GM18870 (cell line): ENCODE data around the gene SERPINB6.
"Not testable (repeated sequence)": the region's sequence is repeated elsewhere in the genome, so short reads cannot be mapped to it uniquely, and the experiment has no call there.

Source experiments
- ATAC-seq: cut with Tn5 transposase; IDR thresholded peaks from one replicate; pipeline ENCODE4 v1.9.1; 2021; ENCODE audit warnings: moderate library complexity; ENCODE audit not compliant: unreplicated experiment

Gene SERPINB6

DNA sequence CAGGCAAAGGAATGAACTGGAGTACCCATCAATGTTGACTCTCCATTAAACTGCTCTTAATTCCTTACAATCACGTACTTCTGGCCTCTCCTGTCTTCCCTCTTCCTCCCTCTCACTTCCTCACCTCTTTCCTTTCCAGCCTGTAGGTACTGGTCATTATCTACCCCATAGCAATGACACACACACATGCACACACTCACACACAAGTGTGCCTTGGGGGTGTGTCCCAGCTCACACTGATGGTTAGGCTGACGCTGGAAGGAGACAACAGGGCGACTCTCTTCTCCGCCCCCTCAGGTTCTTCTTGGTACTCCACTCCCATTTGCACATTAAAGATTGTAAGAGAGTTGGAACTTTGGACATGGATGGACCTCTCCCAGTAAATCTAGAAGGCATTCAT, 54.3 kb downstream of the SERPINB6 start:
- no peak for ATAC-seq

DNA sequence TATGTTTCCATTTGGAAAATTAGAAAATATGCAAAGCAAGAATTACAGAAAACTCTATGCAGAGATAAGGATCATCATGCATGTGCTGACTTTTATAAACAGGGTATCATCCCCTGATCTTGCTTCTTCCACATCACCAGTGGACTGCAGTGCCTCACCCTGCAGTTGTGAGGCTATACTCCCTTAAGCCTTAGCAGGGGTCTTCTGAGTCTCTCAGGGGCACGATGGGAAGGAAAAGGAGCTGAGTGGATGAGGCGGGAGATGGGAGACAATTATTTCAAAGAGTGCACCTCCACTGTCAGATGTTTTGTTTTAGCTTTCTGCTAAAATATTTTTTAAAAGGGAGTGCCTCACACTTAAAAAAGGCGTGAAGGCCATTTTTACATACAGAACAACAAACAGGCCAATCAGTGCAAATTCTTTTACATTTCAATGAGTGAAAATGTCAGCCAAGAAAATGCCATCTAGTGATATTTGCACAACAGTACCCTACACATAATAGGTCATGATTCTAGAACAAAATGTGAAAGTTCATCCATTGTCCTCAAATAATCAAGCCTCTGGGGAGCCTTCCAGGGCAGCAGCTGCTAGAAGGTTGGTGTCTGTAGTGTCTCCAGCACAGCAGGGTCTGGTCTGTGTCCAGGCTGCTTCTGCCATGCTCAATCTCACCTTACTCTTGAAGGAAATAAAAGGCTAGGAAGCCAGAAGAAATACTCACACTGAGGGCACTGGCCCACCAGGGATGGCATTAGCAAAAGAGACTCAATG, 55.0 kb downstream of the SERPINB6 start:
- ATAC-seq, result no peak

DNA sequence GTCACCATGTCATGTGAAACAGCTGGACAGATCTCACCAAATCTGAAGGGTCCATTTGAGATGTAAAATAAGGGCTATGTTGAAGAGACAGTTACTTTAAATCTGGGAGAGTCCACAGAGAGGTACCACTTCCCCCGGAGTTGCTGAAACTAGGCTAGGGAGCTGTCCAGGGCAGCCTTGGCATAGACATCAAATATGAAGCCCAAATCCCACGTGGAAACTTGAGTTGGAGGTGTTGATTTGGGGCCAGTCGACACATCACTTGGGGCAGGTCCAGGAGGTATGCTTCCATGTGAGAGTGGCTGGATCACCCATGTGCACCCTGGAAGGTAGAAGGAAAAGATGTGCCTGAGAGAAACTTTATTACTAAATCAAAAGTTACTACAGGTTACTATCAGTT, 56.2 kb downstream of the SERPINB6 start:
- no peak for ATAC-seq

DNA sequence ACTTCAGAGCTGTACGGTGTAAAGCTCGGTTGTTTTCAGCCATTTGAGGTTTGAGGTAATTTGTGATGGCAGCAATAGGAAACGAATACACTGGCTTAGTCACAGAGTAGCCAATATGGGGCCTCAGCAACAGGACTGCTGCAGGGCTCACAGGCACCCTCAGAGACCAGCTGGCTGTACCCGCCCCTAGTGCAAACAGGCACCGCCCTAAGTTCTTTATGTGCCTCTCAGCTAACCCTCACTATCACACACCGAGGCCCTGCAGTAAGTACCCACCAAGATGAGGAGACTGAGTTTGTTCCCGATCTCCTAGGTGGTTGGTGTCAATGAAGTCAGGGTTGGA, 57.1 kb downstream of the SERPINB6 start:
- ATAC-seq, result no peak

DNA sequence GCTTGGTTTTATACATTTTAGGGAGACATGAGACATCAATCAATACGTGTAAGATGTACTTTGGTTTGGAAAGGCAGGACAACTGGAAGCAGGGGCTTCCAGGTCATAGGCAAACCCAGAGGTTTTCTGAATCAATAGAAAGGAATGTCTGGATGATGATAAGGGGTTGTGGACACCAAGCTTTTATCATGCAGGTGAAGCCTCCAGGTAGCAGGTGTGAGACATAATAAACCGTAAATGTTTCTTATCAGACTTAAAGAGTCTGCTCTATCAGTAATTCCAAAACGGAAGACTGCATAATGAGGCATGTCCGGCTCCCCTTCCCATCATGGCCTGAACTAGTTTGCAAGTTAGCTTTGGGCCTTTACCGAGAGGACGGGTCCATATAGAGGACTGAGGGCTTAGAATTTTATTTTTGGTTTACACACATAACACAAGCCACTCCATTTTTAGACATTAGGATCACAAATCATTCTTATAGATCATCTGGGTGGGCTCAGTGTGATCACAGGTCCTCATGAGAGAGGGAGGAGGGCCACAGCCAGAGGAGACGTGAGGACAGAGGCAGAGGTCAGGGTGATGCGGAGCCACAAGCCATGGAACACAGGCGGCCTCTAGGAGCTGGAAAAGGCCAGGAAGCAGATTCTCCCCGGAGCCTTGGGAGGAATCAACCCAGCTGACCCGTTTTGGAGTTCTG, 57.6 kb downstream of the SERPINB6 start:
- ATAC-seq, result no peak

DNA sequence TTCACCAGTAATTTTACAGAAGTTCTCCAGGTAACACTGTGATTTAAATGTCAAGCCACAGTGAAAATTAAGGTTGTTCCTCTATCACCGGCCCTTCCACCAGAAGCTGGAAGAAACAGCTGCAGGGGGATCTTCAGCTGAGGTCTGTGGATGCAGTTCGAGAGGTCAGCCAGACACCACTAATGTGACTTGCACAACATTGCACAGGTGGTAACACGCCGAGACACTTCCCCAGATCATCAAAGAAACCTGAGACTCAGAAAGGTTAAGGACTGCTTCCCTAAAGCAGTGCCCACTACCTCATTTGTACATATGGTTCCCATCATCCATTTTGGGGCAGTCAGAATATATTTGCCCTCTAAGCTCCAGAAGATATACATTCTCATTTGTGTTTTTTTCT, 60.2 kb downstream of the SERPINB6 start:
- ATAC-seq, result no peak

DNA sequence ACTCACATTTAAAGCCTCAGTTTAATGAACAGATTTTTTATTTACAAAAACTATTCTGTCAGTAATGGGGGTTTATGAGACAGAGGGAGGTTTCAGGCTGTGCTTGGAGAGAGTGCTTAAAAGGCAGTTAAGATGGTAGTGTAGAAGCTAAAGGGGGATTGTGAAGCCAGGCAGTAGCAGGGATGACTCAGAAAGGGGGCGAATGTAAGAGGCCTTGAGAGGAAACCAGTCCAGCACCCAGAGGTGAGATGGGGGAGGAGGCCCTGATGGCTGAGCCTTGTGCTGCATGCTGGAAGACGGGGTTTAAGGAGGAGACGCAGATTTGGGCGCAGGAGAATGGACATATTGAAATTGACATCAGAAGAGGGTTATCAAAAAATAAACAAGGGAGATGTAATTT, 61.6 kb downstream of the SERPINB6 start:
- no peak for ATAC-seq

DNA sequence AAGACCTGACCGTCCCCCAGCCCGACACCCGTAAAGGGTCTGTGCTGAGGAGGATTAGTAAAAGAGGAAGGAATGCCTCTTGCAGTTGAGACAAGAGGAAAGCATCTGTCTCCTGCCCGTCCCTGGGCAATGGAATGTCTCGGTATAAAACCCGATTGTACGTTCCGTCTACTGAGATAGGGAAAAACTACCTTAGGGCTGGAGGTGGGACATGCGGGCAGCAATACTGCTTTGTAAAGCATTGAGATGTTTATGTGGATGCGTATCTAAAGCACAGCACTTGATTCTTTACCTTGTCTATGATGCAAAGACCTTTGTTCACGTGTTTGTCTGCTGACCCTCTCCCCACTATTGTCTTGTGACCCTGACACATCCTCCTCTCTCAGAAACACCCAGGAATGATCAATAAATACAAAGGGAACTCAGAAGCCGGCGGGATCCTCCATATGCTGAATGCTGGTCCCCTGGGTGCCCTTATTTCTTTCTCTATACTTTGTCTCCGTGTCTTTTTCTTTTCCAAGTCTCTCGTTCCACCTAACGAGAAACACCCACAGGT, 62.2 kb downstream of the SERPINB6 start:
- ATAC-seq, result not testable (repeated sequence)

DNA sequence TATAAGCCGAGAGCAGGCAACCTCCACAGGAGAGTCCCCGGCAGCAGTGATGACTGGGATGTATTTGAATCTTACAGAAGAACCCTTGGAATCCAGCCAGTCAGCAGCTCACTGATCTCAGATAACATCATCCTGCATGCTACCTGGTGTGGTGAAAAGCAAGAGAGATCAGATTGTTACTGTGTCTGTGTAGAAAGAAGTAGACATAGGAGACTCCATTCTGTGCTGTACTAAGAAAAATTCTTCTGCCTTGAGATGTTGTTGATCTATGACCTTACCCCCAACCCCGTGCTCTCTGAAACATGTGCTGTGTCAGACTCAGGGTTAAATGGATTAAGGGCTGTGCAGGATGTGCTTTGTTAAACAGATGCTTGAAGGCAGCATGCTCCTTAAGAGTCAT, 62.9 kb downstream of the SERPINB6 start:
- ATAC-seq, result not testable (repeated sequence)

DNA sequence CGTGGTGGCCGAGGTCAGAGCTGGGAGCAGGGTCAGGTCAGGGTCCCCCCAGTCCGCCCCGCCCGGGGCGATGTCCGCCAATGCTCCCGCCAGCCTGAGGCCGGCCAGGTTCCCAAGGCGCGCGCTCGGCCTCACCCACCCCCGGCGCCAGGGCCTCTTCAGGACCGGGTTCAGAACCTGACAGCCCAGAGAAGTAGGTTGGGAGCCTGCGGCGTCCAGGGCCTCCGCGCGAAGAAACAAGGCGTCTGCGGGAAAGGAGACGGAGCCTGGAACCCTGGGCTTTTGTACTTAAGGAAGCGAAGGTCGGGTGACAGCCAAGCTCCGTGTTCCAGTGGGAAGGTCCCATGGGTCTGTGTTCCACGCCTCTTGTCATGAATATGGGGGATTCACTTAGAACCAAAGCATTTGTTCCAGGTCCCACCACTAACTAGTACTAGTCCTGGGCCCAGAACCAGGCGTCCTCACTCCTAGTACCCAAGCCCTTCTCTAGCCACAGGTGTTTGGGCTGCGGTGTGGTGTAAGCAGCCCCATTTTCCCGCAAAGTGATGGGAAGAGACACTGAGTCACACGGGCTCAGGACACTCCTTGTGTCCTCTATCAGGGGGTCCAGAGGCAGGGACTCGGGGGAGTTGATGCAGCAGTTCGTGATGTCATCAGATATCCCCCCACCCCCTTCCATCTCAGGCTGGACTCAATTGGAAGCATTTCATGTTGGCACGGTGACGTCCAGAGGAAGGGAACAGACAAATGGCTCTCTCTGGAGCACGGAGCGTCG, 67.8 kb downstream of the SERPINB6 start:
- not testable (repeated sequence) for ATAC-seq

DNA sequence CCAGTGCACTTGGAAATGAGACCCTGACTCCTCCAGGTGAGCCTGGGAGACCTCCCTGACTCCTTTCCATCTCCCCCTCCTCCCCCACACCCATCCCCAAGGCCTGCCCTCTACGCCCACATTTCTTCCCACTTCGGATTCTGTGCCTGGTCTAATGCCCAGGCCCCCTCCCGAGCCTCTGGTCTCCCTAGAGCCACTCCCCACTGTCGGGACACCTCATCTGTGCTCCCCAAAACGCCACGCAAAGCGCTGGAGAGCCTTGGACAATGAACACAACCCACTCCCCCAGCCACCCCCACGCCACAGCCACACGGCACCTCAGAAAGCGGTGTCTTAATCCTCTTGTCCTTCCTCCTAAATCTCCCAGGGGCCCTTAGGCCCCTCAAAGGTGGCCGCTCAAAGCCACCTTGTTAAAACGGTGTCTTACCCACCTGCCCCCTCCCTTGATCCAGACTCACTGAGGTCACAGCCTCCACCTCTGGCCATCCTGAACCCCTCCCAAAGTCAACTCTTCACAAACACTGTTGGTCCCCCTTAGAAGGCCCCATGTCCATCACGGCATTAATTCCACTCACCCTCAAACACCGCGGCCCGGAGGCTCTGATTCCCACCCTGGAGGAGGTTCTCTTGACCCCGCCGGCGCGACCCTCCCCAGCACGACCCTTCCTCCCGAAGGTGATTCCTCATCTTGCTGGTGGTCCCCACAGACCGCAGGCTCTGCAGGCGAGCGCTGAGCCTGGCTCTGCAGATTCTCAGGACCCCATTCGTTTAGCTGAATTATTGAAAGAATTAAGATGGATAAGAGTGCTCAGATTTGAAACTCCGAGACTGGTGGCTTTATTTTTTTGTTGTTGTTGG, 69.5 kb downstream of the SERPINB6 start:
- not testable (repeated sequence) for ATAC-seq

DNA sequence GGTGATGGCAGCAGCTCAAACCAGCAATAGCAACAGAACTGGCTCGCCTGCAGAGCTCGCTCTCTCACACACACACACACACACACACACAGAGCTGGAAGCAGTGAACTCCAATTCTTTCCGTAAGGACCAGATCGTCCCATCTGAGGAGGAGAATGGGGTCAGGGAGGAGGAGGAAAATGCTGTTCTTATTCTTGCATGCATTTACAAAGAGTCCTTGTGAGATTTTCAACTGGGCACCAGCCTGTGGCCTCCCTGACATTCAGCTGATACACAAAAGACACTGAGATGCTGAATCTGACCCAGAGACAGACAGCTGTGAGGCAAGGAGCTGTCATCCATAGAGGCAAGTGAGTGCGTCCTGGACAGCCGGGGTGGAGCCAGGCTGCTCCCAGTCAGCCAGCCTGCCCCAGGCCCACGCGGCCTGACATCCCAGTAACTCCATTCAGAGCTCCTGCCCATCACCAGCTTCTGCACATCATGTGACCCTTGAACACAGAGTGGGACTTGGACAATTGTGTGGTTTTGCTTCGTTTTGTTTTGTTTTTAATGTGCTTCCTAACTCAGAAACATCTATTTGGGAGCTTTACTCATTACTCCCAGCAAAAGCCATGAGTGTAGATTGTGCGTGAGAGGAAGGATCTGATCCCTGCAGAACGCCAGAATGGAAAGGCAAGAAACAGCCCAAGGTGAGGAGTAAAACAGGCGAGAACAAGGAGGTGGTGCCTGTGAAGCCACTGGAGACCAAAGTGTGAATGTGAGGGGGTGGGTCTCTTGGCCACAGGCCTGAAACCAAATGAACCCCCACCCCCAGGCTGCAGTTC, 70.3 kb downstream of the SERPINB6 start:
- ATAC-seq, result no peak

DNA sequence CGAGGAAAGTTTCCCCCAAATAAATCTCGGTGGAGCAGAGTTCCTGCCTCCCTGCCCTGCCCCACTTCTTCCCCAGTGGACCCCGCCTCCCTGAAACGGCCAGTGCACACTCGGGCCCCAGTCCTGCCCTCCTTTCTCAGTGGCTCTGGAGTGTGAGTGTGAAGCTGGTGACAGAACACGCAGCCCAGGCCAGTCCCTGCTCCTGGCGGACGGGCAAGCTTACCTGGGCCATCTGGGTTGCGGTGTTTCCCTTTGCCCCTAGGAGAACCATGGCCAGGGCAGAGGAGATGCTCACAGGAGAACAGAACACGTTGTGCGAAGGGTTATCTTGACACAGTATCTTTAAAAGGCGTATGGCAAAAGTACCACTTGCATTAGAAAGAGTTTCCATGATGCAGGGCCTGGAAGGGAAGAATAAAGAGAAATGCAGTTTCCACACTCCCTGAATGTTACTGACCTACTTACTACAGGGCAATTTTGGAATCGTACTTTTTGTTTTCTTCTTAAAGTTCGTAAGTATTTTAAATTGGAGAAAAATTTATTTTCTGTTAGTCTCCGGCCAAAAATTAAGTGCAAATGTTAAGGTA, 71.1 kb downstream of the SERPINB6 start:
- no peak for ATAC-seq

DNA sequence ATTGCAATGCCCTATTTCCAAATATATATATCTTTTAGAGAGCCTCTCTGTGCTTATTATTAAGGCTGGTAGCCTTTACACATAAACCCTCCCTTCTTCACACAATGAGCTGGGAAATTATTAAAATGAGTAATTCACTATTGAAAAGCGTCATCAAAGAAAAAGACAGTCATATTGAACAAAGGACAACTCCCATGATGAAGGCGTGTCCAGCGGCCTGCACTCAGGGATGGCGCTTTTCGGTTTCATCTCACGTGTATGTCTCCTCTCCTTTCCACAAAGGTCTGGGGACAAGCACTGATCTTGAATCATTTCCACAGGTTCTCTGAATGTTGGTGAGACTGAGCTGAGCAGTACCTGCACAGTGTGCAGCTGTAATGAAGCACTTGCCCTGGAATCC, 71.8 kb downstream of the SERPINB6 start:
- ATAC-seq, result no peak
